ENCODE data around the gene C2orf92. TPM values are rescaled to one million over a fixed set of nuclear protein-coding genes. Genes with fewer than 3 reads are reported as not detected.

Gene C2orf92
- total and polyA plus RNA-seq, 2 donors (not counting 3 experiments of a cell fraction or from before 2014, with no cell fraction given) = 1.8 to 7.9 TPM

DNA sequence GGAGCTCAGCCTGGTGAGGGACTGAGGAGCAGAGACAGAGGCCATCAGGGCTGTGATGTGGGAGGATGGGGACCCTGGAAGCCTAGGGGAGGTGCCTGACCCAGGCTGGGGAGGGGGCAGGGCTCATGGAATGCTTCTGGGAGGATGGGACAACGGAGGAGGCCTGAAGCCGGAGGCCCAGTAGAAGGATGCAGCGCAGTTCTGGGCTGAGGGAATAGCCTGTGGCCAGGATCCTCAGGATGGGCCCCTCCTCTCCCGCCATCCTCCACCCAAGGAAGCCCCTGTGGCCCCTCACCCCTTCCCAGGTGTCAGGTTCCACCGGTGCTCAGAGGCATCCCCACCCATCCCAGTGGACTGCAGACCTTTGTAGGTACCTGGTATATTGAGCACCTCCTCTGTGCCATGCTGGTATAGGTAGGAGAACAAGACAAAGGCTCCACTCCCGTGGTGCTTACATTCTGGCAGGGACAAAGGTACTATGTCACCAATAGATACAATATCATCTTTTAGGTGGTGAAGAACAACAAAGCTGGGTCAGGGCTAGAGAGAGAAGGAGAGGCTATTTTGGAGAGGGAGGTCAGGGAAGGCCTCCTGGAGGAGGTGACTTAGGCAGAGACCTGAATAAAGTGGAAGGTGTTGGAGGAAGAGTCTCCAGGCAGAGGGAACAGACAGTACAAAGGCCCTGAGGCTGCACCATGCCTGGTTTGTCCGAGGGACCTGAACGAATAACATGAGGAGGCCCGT lies 46.6 kb downstream of the C2orf92 start:
- H3K4me1 ChIP-seq (ENCODE audit: control insufficient read depth, extremely low read depth, insufficient read depth, low read length) = no peaks in the 10 kb centered on the region
- H2AFZ ChIP-seq (ENCODE audit: low read depth, low read length) = no peak overlapping the region
- dilution Hi-C loops (cut with MboI; ENCODE audit: extremely low pct_ligation_motif_present, low sequenced_read_pairs) = no loop called here
- H3K79me2 ChIP-seq (ENCODE audit: control insufficient read depth, insufficient read depth, low read length) = no peaks in the 10 kb centered on the region
- no peaks in the 10 kb centered on the region for H3K9me3 ChIP-seq (replicated peaks; ENCODE audit: control insufficient read depth, insufficient read depth, low read length)
- H3K4me2 ChIP-seq (ENCODE audit: insufficient read depth, low read length) = no peak overlapping the region
- BruUV-seq (replicated peaks) = no TSS peak
- intact Hi-C loops (cut with micrococcal nuclease) = no loop called here
- no peaks in the 10 kb centered on the region for H3K9me1 ChIP-seq (replicated peaks; ENCODE audit: control insufficient read depth, extremely low read depth, insufficient read depth, low read length)
- CTCF ChIA-PET = interaction anchor here (9.1 kb wide), 1 partner anchor 17 kb away, joined by 68 read pairs; no protein-coding TSS in a partner anchor
- H3K4me3 ChIP-seq (replicated peaks in 1 of 3; ENCODE audit: insufficient read depth in 1 of 3, low read depth in 1 of 3, low read length in 3 of 3) = no peak overlapping the region
- FAIRE-seq (no peak), DNase-seq (ENCODE audit: low read depth, low spot score) (no peak)
- POLR2A ChIA-PET = no interaction called here
- TF ChIP-seq JUN (IDR thresholded peaks at IDR 0.05; ENCODE audit: borderline replicate concordance, insufficient read depth, insufficient read length, low read depth) = no peak
- no peak for TF ChIP-seq POLR2A (IDR thresholded peaks at IDR 0.05; ENCODE audit: low read depth, low read length)
- TF ChIP-seq MYC (IDR thresholded peaks at IDR 0.05; ENCODE audit: low read depth, low read length) = no peak
- TF ChIP-seq, protein P1, sequence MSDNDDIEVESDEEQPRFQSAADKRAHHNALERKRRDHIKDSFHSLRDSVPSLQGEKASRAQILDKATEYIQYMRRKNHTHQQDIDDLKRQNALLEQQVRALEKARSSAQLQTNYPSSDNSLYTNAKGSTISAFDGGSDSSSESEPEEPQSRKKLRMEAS (IDR thresholded peaks at IDR 0.05; ENCODE audit: insufficient read depth, insufficient read length) = no peak
- TF ChIP-seq, protein P2, sequence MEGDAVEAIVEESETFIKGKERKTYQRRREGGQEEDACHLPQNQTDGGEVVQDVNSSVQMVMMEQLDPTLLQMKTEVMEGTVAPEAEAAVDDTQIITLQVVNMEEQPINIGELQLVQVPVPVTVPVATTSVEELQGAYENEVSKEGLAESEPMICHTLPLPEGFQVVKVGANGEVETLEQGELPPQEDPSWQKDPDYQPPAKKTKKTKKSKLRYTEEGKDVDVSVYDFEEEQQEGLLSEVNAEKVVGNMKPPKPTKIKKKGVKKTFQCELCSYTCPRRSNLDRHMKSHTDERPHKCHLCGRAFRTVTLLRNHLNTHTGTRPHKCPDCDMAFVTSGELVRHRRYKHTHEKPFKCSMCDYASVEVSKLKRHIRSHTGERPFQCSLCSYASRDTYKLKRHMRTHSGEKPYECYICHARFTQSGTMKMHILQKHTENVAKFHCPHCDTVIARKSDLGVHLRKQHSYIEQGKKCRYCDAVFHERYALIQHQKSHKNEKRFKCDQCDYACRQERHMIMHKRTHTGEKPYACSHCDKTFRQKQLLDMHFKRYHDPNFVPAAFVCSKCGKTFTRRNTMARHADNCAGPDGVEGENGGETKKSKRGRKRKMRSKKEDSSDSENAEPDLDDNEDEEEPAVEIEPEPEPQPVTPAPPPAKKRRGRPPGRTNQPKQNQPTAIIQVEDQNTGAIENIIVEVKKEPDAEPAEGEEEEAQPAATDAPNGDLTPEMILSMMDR (IDR thresholded peaks at IDR 0.05; ENCODE audit: extremely low read depth in 1 of 2, insufficient read depth in 1 of 2, low read depth in 1 of 2, low read length in 2 of 2) = no peak
- no peak for TF ChIP-seq GATA2 (IDR thresholded peaks at IDR 0.05; ENCODE audit: insufficient read depth, insufficient read length, low read depth, low read length)
- no peak for TF ChIP-seq EZH2 (IDR thresholded peaks at IDR 0.05; ENCODE audit: borderline replicate concordance, low read depth, low read length, severe bottlenecking)
- no peak for TF ChIP-seq FOS (IDR thresholded peaks at IDR 0.05; ENCODE audit: borderline replicate concordance, insufficient read depth, low read length)
- TF ChIP-seq POLR2AphosphoS5 (IDR thresholded peaks at IDR 0.05; ENCODE audit: insufficient read depth, low read depth, low read length) = no peak
- H3K27me3 ChIP-seq (ENCODE audit: control insufficient read depth in 2 of 2, insufficient read depth in 2 of 2, low read length in 2 of 2) = no peaks in the 10 kb centered on the region
- H3K9ac ChIP-seq (replicated peaks; ENCODE audit: extremely low read depth, insufficient read depth, low read length) = no peak overlapping the region
- H3K36me3 ChIP-seq (ENCODE audit: control insufficient read depth in 2 of 2, extremely low read depth in 1 of 2, insufficient read depth in 2 of 2, low read length in 2 of 2) = no peaks in the 10 kb centered on the region
- no peak overlapping the region for H3K27ac ChIP-seq (ENCODE audit: insufficient read depth, low read depth, low read length)
- no peaks in the 10 kb centered on the region for H4K20me1 ChIP-seq (replicated peaks; ENCODE audit: control insufficient read depth, extremely low read depth, insufficient read depth, low read length)

All from endothelial cell of umbilical vein (primary cell).